Ishikawa (cell line): ENCODE results near the gene SETD1B.

ENCODE experiments used
- CEBPB ChIP-seq: IDR thresholded peaks from 2 replicates; pipeline ENCODE4 v1.6.1; 2012
- CREB1 ChIP-seq: IDR thresholded peaks from 2 replicates; pipeline ENCODE4 v1.6.1; 2012; ENCODE audit warnings: low read depth
- EGR1 ChIP-seq: IDR thresholded peaks from 2 replicates; pipeline ENCODE4 v1.6.1; 2012
- EP300 ChIP-seq: IDR thresholded peaks from 2 replicates; pipeline ENCODE4 v1.6.1; 2012; ENCODE audit warnings: borderline replicate concordance
- FOXM1 ChIP-seq: IDR thresholded peaks from 2 replicates; pipeline ENCODE4 v1.6.1; 2012; ENCODE audit warnings: low read depth, borderline replicate concordance
- NFIC ChIP-seq: IDR thresholded peaks from 2 replicates; pipeline ENCODE4 v1.6.1; 2012
- RAD21 ChIP-seq: IDR thresholded peaks from 2 replicates; pipeline ENCODE4 v1.6.1; 2012; ENCODE audit warnings: low read depth
- TAF1 ChIP-seq: IDR thresholded peaks from 2 replicates; pipeline ENCODE4 v1.6.1; 2012; ENCODE audit warnings: low read depth, mild to moderate bottlenecking
- TCF12 ChIP-seq: IDR thresholded peaks from 2 replicates; pipeline ENCODE4 v1.6.1; 2012; ENCODE audit warnings: low read depth
- TEAD4 ChIP-seq: IDR thresholded peaks from 2 replicates; pipeline ENCODE4 v1.6.1; 2012
- YY1 ChIP-seq: IDR thresholded peaks from 2 replicates; pipeline ENCODE4 v1.6.1; 2012; ENCODE audit warnings: low read depth
- ZBTB7A ChIP-seq: IDR thresholded peaks from 2 replicates; pipeline ENCODE4 v1.6.1; 2012; ENCODE audit warnings: low read depth
- TF ChIP-seq, protein P1 (sequence below): IDR thresholded peaks from 2 replicates; pipeline ENCODE4 v1.6.1; 2012
- TF ChIP-seq, protein P2 (sequence below): IDR thresholded peaks from 2 replicates; pipeline ENCODE4 v1.6.1; 2012; ENCODE audit warnings: low read depth, mild to moderate bottlenecking
- TF ChIP-seq, protein P3 (sequence below): IDR thresholded peaks from 2 replicates; pipeline ENCODE4 v1.6.1; 2012

Gene SETD1B

DNA sequence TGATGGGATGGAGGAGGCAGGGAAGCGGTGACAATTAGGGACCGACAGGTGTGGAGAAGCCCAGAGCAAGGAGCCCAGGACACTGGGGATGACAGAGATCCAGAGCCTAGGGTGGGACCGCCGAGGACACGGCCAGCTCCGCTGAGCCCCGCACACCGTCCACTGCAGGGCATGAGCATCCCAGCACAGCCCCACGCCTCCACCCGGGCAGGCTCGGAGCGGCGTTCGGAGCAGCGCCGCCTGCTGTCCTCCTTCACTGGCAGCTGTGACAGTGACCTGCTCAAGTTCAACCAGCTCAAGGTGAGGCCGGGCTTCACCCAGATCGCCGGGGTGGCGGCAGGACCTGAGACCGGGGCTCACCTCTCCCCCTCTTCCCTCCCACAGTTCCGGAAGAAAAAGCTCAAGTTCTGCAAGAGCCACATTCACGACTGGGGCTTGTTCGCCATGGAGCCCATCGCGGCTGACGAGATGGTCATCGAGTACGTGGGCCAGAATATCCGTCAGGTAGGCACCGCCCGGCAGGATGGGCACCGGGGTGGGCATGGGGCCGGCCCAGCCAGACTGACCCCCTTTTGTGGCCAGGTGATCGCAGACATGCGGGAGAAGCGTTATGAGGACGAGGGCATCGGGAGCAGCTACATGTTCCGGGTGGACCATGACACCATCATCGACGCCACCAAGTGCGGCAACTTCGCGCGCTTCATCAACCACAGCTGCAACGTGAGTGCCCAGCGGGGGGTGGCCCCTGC is 23.7 kb downstream of the SETD1B start:
- TF ChIP-seq, protein P1, sequence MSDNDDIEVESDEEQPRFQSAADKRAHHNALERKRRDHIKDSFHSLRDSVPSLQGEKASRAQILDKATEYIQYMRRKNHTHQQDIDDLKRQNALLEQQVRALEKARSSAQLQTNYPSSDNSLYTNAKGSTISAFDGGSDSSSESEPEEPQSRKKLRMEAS, result no peak
- no peak for TF ChIP-seq TAF1
- TF ChIP-seq EGR1, result no peak
- no peak for TF ChIP-seq CREB1
- no peak for TF ChIP-seq NFIC
- TF ChIP-seq ZBTB7A, result no peak
- TF ChIP-seq, protein P2, sequence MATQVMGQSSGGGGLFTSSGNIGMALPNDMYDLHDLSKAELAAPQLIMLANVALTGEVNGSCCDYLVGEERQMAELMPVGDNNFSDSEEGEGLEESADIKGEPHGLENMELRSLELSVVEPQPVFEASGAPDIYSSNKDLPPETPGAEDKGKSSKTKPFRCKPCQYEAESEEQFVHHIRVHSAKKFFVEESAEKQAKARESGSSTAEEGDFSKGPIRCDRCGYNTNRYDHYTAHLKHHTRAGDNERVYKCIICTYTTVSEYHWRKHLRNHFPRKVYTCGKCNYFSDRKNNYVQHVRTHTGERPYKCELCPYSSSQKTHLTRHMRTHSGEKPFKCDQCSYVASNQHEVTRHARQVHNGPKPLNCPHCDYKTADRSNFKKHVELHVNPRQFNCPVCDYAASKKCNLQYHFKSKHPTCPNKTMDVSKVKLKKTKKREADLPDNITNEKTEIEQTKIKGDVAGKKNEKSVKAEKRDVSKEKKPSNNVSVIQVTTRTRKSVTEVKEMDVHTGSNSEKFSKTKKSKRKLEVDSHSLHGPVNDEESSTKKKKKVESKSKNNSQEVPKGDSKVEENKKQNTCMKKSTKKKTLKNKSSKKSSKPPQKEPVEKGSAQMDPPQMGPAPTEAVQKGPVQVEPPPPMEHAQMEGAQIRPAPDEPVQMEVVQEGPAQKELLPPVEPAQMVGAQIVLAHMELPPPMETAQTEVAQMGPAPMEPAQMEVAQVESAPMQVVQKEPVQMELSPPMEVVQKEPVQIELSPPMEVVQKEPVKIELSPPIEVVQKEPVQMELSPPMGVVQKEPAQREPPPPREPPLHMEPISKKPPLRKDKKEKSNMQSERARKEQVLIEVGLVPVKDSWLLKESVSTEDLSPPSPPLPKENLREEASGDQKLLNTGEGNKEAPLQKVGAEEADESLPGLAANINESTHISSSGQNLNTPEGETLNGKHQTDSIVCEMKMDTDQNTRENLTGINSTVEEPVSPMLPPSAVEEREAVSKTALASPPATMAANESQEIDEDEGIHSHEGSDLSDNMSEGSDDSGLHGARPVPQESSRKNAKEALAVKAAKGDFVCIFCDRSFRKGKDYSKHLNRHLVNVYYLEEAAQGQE, result no peak
- no peak for TF ChIP-seq TCF12
- no peak for TF ChIP-seq RAD21

DNA sequence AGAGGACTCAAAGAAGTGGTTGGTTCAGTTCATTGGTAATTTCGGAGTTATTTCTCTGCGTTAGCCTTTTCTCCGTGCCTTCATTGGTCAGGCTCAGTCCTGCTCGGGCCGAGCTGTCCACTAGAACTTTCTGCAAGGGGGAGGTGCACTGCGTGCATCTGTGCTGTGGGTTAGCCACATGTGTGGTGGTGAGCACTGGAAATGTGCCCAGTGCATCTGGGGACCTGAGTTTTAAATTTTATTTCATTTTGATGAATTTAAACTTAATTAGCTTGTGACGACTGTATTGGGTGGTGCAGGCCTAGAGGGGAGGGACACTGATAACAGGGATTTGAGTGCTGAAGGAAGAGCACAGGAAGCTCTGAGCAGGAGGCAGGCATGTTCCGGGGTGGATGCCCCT is 24.5 kb downstream of the SETD1B start:
- no peak for TF ChIP-seq NFIC
- TF ChIP-seq TAF1, result no peak
- no peak for TF ChIP-seq CREB1
- TF ChIP-seq TEAD4, result no peak
- TF ChIP-seq, protein P2, result no peak
- TF ChIP-seq ZBTB7A, result no peak
- TF ChIP-seq RAD21, result no peak
- TF ChIP-seq, protein P3, sequence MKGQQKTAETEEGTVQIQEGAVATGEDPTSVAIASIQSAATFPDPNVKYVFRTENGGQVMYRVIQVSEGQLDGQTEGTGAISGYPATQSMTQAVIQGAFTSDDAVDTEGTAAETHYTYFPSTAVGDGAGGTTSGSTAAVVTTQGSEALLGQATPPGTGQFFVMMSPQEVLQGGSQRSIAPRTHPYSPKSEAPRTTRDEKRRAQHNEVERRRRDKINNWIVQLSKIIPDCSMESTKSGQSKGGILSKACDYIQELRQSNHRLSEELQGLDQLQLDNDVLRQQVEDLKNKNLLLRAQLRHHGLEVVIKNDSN, result no peak
- no peak for TF ChIP-seq EP300
- no peak for TF ChIP-seq FOXM1
- no peak for TF ChIP-seq CEBPB
- TF ChIP-seq, protein P1, result no peak
- no peak for TF ChIP-seq YY1
- no peak for TF ChIP-seq TCF12
- TF ChIP-seq EGR1, result no peak

DNA sequence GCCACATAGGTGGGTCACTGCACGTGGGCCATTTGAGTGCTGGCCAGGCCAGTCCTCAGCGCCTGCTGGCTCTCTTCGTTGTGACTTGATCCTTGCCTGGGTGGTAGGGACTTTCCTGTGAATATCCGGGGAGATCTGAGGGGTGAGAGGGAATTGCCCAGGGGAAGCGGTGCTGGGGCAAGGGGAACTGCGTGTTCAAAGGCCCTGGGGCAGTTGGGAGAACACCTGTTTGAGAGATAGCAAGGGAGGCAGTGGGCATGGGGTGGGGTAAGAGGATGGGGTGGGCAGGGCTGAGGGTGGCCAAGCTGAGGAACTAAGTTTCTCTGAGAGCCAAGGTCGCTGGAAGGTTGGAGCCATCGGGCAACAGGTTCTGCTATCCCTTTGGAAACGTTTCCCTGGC is 25.0 kb downstream of the SETD1B start:
- no peak for TF ChIP-seq YY1
- TF ChIP-seq CEBPB, result no peak
- no peak for TF ChIP-seq FOXM1
- TF ChIP-seq TEAD4, result no peak
- TF ChIP-seq TAF1, result no peak
- no peak for TF ChIP-seq RAD21
- no peak for TF ChIP-seq EP300

DNA sequence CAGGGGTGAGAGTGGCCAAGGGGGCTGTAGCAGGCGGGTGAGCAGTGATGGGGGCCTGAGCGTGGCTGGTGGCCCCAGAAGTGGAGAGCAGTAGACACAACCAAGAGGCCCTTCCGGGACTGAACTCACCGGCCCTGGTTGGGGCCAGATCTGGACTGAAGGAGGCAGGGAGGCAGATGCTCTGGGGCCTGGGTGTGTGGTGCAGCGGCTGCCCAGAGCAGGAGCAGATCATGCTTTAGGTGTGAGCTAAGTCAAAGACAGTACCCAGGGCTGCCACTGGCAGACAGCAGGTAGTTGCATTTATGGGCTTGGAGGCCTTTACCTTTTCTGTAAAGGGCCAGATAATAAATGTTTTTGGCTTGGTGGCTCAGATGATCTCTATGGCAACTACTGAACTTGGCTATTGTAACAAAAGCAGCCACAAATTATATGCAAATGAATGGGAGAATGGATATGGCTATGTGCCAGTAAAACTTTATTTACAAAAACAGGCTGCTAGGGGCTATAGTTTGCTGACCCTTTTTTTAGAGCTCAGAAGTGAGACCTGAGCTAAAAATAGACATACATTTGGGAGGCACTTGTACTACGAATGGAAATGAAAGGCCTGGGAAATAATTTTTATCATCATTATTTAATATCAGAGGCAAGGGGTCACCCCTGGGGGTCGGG is 25.6 kb downstream of the SETD1B start:
- TF ChIP-seq RAD21, result no peak
- no peak for TF ChIP-seq NFIC
- TF ChIP-seq, protein P2, result no peak

DNA sequence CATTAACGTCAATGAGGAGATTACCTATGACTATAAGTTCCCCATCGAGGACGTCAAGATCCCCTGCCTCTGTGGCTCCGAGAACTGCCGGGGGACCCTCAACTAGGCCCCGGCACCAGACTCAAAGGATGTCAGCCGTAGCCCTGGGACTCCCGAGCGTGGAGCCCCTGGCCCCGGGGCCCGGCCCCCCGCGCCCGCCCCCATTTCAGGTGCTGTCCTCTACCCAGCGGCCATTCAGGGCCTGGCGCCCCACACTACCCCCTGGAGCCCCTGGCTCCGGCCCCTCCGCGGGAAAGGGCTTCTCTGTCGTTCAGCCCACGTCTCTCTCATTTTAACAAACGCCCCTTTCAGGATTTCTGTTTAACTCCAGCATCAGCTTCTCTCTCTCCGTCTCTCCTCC is 26.3 kb downstream of the SETD1B start:
- no peak for TF ChIP-seq ZBTB7A
- no peak for TF ChIP-seq TEAD4
- TF ChIP-seq TAF1, result no peak
- no peak for TF ChIP-seq TCF12
- no peak for TF ChIP-seq EGR1
- TF ChIP-seq, protein P2, result no peak
- TF ChIP-seq, protein P3, result no peak
- TF ChIP-seq, protein P1, result no peak
- no peak for TF ChIP-seq CREB1
- no peak for TF ChIP-seq FOXM1
- TF ChIP-seq EP300, result no peak
- TF ChIP-seq RAD21, result no peak
- no peak for TF ChIP-seq CEBPB
- no peak for TF ChIP-seq YY1
- TF ChIP-seq NFIC, result no peak
